GM11168 (cell line): Measurements from ENCODE around the gene LIPT2.

Experiments
- in situ Hi-C: fragments of 300-500 bp; cut with MboI; formaldehyde crosslinking; loops from one replicate; pipeline ENCODE4 v1.12.0; 2022; ENCODE audit warnings: low sequenced_read_pairs; ENCODE audit not compliant: unreplicated experiment

The LIPT2 gene

GRCh38 chr11:74505911-74506310 is 12.4 kb upstream of the LIPT2 start:
- in situ Hi-C loops = no loop called here

GRCh38 chr11:74504100-74504691 is 10.7 kb upstream of the LIPT2 start:
- in situ Hi-C loops = no loop called here

GRCh38 chr11:74494916-74495315 is 1.4 kb upstream of the LIPT2 start:
- in situ Hi-C loops = no loop called here

DNA sequence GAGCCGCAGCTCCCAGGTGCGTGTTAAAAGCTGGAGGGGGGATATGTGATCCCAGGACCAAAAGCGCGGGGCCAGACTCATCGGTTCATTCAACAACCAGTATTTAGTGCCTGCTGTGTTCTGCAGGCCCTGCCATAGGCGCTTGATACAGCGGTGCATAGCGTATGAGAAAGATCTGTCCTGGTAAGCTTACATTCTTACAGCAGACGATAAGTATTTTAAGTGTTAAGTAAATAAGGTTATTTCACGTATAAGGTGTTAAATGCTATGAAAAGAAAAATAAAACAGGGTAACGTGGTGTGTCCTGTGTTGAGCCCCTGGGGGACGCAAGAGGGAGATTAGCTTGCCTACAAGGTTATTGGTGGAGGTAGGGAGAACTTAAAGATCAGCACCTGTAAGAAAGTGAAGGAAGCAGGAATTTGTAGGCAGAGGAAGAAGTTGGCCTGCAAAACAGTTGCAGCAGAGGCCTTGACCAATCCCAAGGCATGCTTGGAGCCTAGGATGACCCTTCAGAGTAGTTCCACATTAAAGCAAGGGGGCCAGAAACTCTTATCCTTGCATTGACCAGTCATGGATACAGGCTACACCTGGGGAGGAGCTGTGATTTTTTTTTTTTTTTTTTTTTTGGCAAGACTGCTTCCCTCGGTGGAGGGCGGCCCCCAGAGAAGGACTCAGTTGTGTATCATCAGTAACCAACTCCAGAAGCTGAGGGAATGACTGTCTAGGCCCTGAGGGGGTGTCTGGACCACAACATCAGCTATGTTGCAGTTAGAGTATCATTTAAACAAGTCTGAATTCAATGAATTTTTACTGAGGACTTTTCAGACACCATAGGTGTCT is 487 bp upstream of the LIPT2 start:
- in situ Hi-C loops = no loop called here

GRCh38 chr11:74492084-74492483 is 1.4 kb downstream of the LIPT2 start:
- in situ Hi-C loops = no loop called here

DNA sequence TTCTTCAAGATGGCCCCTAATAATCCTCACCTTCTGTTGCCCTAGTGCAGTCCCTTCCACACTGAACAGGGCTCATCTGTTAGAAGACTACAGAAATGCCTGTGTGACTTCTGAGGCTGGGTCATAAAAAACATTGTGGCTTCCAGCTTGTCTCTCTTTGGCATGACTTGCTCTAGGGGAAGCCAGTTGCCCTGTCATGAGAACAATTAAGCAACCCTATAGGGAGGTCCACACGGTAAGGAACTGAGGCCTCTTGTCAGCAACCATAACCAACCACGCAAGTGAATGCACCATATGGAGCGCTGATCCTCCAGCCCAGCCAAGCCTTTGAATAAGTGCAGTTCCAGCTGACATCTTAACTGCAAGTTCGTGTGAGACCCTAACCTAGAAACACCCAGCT is 2.6 kb downstream of the LIPT2 start:
- in situ Hi-C loops = no loop called here

DNA sequence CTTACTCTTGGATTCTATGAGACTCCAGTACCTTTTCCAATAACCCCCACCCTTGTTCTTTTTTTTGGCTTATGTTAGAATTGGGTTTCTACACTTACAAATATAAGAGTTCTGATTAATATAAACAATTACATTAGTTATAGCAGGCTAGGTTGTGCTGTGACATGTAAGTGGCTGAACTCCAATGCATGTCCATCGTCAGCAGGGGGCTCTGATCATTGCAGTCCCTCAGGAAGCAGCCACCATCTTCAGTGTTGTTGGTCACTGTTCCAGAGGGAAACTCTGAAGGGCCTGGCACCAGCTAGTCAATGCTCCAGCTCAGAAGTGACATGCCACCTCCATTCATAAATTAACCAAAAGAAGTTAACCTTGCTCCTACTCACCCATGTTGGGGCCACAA is 5.6 kb downstream of the LIPT2 start:
- in situ Hi-C loops = no loop called here

DNA sequence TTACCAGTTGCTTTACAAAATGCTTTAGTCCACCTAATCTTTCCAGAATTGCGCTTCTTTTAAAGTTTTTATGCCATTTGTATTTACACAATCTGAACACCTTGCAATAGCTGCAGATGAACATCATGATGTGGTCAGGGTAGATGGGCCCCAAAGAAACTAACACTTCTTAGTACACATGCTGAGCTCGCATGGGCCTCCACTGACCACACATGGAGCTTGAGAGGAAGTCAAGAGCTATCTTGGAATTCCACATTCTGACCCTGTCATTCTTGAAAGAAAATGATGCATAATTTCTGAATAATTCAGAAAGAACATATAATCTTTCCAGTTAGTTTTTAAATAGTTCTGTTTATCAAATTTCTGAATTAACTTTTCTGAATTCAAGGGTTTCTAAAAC is 7.7 kb downstream of the LIPT2 start:
- in situ Hi-C loops = no loop called here

DNA sequence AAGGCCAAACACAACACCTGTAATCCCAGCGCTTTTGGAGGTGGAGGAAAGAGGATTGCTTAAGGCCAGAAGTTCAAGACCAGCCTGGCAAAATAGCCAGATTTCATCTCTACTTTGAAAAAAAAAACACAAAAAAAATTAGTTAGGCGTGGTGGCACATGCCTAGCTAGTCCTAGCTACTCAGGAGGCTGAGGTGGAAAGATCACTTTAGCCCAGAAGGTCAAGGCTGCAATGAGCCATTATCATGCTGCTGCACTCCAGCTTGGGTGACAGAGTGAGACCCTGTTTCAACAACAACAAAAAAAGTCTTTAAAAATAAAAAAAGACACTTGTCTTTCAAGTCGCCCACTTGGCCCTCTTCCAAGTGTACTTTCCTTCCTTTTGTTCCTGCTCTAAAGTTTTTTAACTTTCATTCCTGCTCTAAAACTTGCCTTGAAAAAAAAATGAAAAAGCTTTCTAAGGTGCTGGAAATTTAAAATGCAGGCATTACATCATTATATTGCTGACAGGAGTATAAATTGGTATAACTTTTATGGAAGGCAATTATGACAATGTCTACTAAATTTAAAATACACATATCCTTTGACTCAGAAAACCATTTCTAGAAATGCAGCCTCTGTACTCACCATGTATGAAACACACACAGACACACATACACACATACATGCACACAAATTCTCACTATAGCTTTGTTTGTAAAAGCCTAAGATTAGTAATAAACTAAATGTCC is 12.7 kb downstream of the LIPT2 start:
- in situ Hi-C loops = no loop called here

DNA sequence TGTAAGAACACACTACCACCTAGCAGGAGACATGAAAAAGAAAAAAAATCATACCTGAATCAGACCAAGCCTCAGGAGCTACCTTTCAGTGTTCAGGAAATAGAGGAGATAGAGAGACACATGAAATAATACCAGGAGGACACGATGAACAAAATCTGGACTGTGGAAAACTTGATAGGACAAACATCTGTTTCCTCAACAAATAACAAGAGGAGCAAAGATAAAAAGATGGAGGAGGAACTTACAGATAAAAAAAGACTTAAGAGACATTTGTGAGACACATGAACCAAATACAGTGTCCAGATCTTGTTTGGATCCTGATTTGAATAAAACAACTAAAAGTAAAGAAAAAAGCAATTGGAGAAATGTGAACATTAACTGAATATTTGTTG is 13.8 kb downstream of the LIPT2 start:
- in situ Hi-C loops = no loop called here

DNA sequence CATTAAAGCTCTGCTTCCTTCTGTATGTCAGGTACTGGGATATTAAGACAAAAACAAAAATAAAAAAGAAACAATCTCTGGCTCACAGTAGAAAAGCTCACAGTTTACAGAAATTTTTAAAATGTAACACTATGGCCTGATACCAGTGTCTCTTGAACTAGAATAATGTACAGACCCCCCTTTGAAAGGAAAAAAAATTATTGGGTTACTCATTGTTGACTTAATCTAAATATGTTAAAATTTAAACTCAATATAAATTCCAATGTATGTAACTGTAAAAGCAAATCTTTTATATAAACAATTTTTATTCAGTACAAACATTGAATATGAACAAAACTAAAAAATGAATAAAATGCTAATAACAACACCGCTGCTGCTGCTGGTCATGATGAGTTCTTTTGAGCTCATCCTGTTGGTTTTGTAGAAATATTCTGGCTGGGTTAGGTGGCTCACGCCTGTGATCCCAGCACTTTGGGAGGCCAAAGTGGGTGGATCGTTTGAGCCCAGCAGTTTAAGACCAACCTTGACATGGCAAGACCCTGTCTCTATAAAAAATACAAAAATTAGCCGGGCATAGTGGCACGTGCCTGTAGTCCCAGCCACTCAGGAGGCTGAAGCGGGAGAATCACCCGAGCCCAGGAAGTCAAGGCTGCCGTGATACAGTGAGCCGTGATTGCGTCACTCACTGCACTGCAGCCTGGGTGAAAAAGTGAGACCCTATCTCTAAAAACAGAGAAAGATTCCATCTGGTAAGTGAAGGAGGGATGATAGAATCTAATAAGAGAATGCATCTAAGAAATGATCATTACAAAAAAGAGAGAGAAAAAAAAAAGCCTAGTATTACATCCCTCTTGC is 14.4 kb downstream of the LIPT2 start:
- in situ Hi-C loops = no loop called here

- in situ Hi-C loops = no loop called here
These were observed 17.0 kb downstream of the LIPT2 start for GRCh38 chr11:74476536-74476935.

DNA sequence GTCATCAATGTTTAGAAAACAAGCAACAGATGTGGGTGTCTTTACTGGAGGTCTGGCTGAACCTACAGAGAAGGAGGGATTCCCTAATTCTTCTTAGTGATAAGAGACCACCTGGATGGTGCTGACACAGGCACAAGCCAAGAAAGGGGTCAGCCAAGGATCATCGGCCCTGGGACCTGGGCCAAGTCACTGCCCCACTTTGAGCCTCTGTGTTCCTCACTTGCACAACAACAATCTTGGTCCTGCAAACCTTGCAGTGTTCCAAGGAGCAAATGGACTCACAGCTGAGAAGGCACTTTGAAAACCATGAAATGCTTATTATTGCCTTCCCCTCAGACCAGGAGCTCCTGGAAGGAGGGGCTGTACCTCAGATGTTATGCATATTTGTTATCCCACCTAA is 19.2 kb downstream of the LIPT2 start:
- in situ Hi-C loops = no loop called here

GRCh38 chr11:74473382-74474173 is 19.9 kb downstream of the LIPT2 start:
- in situ Hi-C loops = no loop called here

DNA sequence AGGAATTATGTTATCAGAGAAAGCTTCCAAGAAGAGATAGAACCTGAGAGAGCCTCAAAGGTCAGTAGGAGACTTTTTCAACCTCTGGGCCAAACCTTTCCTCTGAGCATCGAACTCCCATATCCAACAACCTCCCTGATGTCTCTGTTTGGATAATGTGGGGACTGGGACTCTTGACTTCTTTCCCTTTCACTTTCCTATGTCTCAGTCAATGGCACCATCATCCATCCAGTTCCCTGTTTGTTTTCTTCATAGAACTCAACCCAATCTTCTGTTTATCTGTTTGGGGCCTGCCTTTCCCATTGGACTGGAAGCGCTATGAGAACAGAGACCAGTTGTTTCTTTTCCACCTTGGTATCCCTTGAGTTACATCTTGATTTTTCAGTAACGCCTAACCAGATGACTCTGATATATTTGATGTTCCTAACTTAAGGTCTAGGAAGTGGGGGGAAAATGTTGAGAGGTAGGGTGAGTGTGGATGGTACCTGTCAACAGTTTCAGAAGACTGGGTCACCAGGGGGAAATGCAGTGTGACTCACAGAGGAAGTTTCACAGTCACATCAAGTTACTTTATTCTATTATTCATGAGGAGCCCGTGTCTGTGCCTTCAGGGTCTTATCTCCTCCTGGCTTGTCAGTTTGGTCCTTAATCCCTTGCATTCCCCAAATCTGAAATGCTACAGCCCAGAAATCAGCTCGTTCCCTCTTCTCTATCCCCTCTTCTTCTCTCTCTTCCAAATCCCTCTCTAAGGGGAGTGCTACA is 21.7 kb downstream of the LIPT2 start:
- in situ Hi-C loops = no loop called here

- in situ Hi-C loops = no loop called here
These were observed 22.5 kb downstream of the LIPT2 start for GRCh38 chr11:74471037-74471436.

DNA sequence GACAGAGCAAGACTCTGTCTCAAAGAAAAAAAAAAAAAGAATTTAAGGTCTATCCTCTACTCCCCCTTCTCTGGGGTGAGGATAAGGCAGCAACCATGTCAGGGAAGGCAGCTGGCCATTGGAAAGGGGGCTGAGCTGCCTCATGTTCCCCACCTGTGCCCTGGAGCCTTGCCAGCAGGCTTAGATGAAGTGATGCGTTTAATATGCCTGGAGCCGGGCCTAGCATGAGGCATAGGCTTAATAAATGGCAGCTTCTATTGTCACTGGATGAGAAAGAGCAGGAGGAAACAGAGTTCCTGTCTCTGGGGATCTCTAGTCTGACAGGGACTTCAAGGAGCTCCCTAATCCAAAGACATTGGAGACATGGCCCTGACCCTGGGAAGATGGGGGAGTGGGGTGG is 23.0 kb downstream of the LIPT2 start:
- in situ Hi-C loops = no loop called here

DNA sequence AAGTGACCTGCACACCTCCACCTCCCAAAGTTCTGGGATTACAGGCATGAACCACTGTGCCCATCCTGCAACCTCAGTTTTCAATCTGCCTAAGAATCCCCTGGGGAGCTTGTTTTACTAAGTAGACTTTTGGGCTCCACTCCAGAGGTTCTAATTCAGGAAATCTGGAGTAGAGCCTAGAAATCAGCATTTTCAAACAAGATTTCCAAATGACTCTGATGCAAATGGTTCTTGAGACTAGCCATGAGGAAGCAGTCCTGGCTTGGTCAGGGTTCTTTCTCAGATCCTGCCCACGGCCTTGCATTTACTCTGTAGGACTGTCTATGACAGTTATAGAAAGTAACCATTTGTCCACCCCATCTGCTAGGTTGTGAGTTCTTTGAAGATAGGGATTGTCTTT is 24.6 kb downstream of the LIPT2 start:
- in situ Hi-C loops = no loop called here

- in situ Hi-C loops = no loop called here
These were observed 25.0 kb downstream of the LIPT2 start for GRCh38 chr11:74468521-74468920.
